Keratinocyte (primary cell): ENCODE data around the gene ZBED3. TPM values are rescaled to one million over a fixed set of nuclear protein-coding genes. Genes with fewer than 3 reads are reported as not detected.

Experiments
- DNase-seq: peaks from one replicate; pipeline ENCODE4 v3.0.0-alpha.2; 2011; ENCODE audit warnings: low read depth, missing footprints, low spot score
- FAIRE-seq: peaks from 2 replicates; lab custom pipeline; 2011; peaks lifted over from hg19 to GRCh38; lab: Jason Lieb, UNC
- H2AFZ ChIP-seq: 2 replicates; pipeline ENCODE4 v1.6.0; 2012; ENCODE audit warnings: low read length, control low read depth, inconsistent platforms; ENCODE audit not compliant: control insufficient read depth
- H3K27ac ChIP-seq: 2 replicates; pipeline ENCODE4 v1.5.1; 2011; ENCODE audit warnings: low read length; ENCODE audit not compliant: control insufficient read depth, insufficient read depth
- H3K27me3 ChIP-seq: 3 replicates; pipeline ENCODE4 v1.6.0; 2011; ENCODE audit warnings: low read length; ENCODE audit not compliant: control insufficient read depth, insufficient read depth; ENCODE audit errors: extremely low read depth
- H3K36me3 ChIP-seq, 2 experiments: 2 replicates in 1 of 2; 3 replicates in 1 of 2; pipeline ENCODE4 v1.5.1; 2011; ENCODE audit warnings: low read length in 2 of 2, mild to moderate bottlenecking in 1 of 2; ENCODE audit not compliant: control insufficient read depth in 2 of 2, insufficient read depth in 2 of 2; ENCODE audit errors: extremely low read depth in 1 of 2
- H3K4me1 ChIP-seq: 3 replicates; pipeline ENCODE4 v1.5.1; 2011; ENCODE audit warnings: low read length; ENCODE audit not compliant: control insufficient read depth, insufficient read depth; ENCODE audit errors: extremely low read depth
- H3K4me2 ChIP-seq: 3 replicates; pipeline ENCODE4 v1.6.0; 2011; ENCODE audit warnings: low read depth, low read length; ENCODE audit not compliant: control insufficient read depth, insufficient read depth; ENCODE audit errors: extremely low read depth
- H3K4me3 ChIP-seq, 3 experiments: fragments of 200-600 bp in 1 of 3; sonication (generic) in 1 of 3; 2 replicates in 2 of 3; 3 replicates in 1 of 3; pipeline ENCODE4 v1.5.1; 2011 to 2016; ENCODE audit warnings: low read length in 3 of 3, mild to moderate bottlenecking in 3 of 3, control low read depth in 2 of 3, inconsistent platforms in 1 of 3, low read depth in 1 of 3, mixed read lengths in 1 of 3, mixed run types in 1 of 3, moderate library complexity in 1 of 3; ENCODE audit not compliant: control insufficient read depth in 2 of 3, insufficient read depth in 2 of 3; ENCODE audit errors: extremely low read depth in 1 of 3
- H3K79me2 ChIP-seq: 2 replicates; pipeline ENCODE4 v1.6.0; 2012; ENCODE audit warnings: low read length; ENCODE audit not compliant: control insufficient read depth, insufficient read depth
- H3K9ac ChIP-seq: 3 replicates; pipeline ENCODE4 v1.6.0; 2011; ENCODE audit warnings: low read length; ENCODE audit not compliant: control insufficient read depth, insufficient read depth; ENCODE audit errors: extremely low read depth
- H3K9me1 ChIP-seq: 3 replicates; pipeline ENCODE4 v1.6.0; 2011; ENCODE audit warnings: low read length; ENCODE audit not compliant: control insufficient read depth, insufficient read depth; ENCODE audit errors: extremely low read depth
- H3K9me3 ChIP-seq: 2 replicates; pipeline ENCODE4 v1.5.1; 2012; ENCODE audit warnings: low read depth, low read length; ENCODE audit not compliant: control insufficient read depth
- H4K20me1 ChIP-seq: 3 replicates; pipeline ENCODE4 v1.6.0; 2011; ENCODE audit warnings: low read length; ENCODE audit not compliant: control insufficient read depth, insufficient read depth; ENCODE audit errors: extremely low read depth
- CTCF ChIP-seq, 3 experiments: IDR thresholded peaks in 1 of 3; conservative IDR thresholded peaks in 1 of 3; optimal IDR thresholded peaks in 1 of 3; 2 replicates in 2 of 3; 3 replicates in 1 of 3; pipeline versions ENCODE3 to v1.5.1; 2011; ENCODE audit warnings: low read length in 3 of 3, mild to moderate bottlenecking in 3 of 3, moderate library complexity in 2 of 3, control low read depth in 1 of 3, inconsistent platforms in 1 of 3; ENCODE audit not compliant: insufficient read depth in 2 of 3; ENCODE audit errors: extremely low read depth in 1 of 3
- EZH2 ChIP-seq: IDR thresholded peaks from one replicate; pipeline ENCODE4 v1.6.1; 2012; ENCODE audit warnings: inconsistent platforms, mild to moderate bottlenecking, low read length, moderate library complexity
- dilution Hi-C: fragments of 300-500 bp; cut with MboI; formaldehyde crosslinking; loops from one replicate; pipeline ENCODE4 v1.7.0; 2020; ENCODE audit warnings: low sequenced_read_pairs; ENCODE audit not compliant: extremely low pct_ligation_motif_present
- polyA plus RNA-seq, 5 experiments: library from polyadenylated mRNA; depleted of rRNA in 3 of 5; stranded (reverse) in 3 of 5; stranded (forward) in 1 of 5; unstranded in 1 of 5; fragments of >200 nt; gene quantifications; 1 replicate in 1 of 5; 2 replicates in 3 of 5; 3 replicates in 1 of 5; pipeline versions ENCODE4 v1.2.1 to v1.2.3, GENCODE V29; 2011 to 2012; ENCODE audit warnings: missing spikeins in 2 of 5, low read depth in 1 of 5, low replicate concordance in 1 of 5

ZBED3 gene
- polyA plus RNA-seq, 1 donor (not counting 4 experiments of a cell fraction or from before 2014, with no cell fraction given), result 0.59 TPM

- H4K20me1 ChIP-seq, result no peaks in the 10 kb centered on the region
- H3K36me3 ChIP-seq, result no peaks in the 10 kb centered on the region
- H3K9ac ChIP-seq, result peak overlapping the region; percentile 83
- peak overlapping the region; percentile 96 for H3K4me2 ChIP-seq
- no peaks in the 10 kb centered on the region for H3K9me3 ChIP-seq
- dilution Hi-C loops, result no loop called here
- peak overlapping the region; percentile 53 to 85 (median 80) for H3K4me3 ChIP-seq
- TF ChIP-seq CTCF (optimal IDR thresholded peaks at IDR 0.05 in 1 of 3, IDR thresholded peaks at IDR 0.05 in 1 of 3, conservative IDR thresholded peaks at IDR 0.05 in 1 of 3; ENCODE audit: extremely low read depth in 1 of 3, insufficient read depth in 2 of 3, low read length in 3 of 3), result no peak
- TF ChIP-seq EZH2, result no peak
- H3K27ac ChIP-seq, result no peak overlapping the region
- DNase-seq, result no peak
- H2AFZ ChIP-seq, result peak overlapping the region; percentile 97
- H3K79me2 ChIP-seq, result no peaks in the 10 kb centered on the region
- peaks cover 4% of the 10 kb centered on the region for H3K4me1 ChIP-seq
- H3K27me3 ChIP-seq, result no peaks in the 10 kb centered on the region
- FAIRE-seq, result no peak
- no peaks in the 10 kb centered on the region for H3K9me1 ChIP-seq
These were observed 588 bp upstream of the ZBED3 start for GRCh38 chr5:77087484-77088261.

GRCh38 chr5:77086368-77086688 is 757 bp downstream of the ZBED3 start:
- Histone ChIP-seq H3K27ac (peak overlapping the region; percentile 55), H3K27me3 (no peaks in the 10 kb centered on the region), H3K4me2 (peak overlapping the region; percentile 96), H3K9me3 (no peaks in the 10 kb centered on the region), H3K79me2 (no peaks in the 10 kb centered on the region), H3K36me3 (no peaks in the 10 kb centered on the region), H3K9me1 (no peaks in the 10 kb centered on the region), H2AFZ (peak overlapping the region; percentile 97), H3K4me3 (peak overlapping the region; percentile 53 to 85 (median 80)), H3K9ac (peak overlapping the region; percentile 83), H4K20me1 (no peaks in the 10 kb centered on the region), H3K4me1 (peaks cover 4% of the 10 kb centered on the region)
- TF ChIP-seq EZH2, result no peak
- TF ChIP-seq CTCF (optimal IDR thresholded peaks at IDR 0.05 in 1 of 3, IDR thresholded peaks at IDR 0.05 in 1 of 3, conservative IDR thresholded peaks at IDR 0.05 in 1 of 3; ENCODE audit: extremely low read depth in 1 of 3, insufficient read depth in 2 of 3, low read length in 3 of 3), result no peak
- FAIRE-seq (no peak), DNase-seq (no peak)
- dilution Hi-C loops, result no loop called here
